K562 (cell line): ENCODE measurements around the gene FCGR3A.
"Not testable (repeated sequence)": the region's sequence is repeated elsewhere in the genome, so short reads cannot be mapped to it uniquely, and the experiment has no call there.

Source experiments
- BHLHE40 ChIP-seq: IDR thresholded peaks from 2 replicates; pipeline ENCODE4 v1.6.1; 2011; ENCODE audit warnings: low read length, improper control_type of control experiment
- CTCF ChIP-seq, 3 experiments: IDR thresholded peaks in 2 of 3; conservative IDR thresholded peaks in 1 of 3; 2 replicates each; pipeline ENCODE4 v1.5.1; 2011 to 2012; ENCODE audit warnings: low read length in 3 of 3, mild to moderate bottlenecking in 3 of 3, control low read depth in 2 of 3, improper control_type of control experiment in 1 of 3, inconsistent platforms in 1 of 3, low read depth in 1 of 3, mixed read lengths in 1 of 3, moderate library complexity in 1 of 3; ENCODE audit not compliant: insufficient read depth in 2 of 3
- EZH2 ChIP-seq: IDR thresholded peaks from 2 replicates; pipeline ENCODE4 v1.6.1; 2012; ENCODE audit warnings: low read depth, mild to moderate bottlenecking, inconsistent platforms, low read length, borderline replicate concordance
- MAX ChIP-seq: sonication (generic); formaldehyde crosslinking; IDR thresholded peaks from 2 replicates; pipeline ENCODE4 v1.9.0; 2022; ENCODE audit warnings: mild to moderate bottlenecking, missing genetic modification reagents
- NCOA1 ChIP-seq: fragments of 450-650 bp; IDR thresholded peaks from 2 replicates; pipeline ENCODE4 v1.6.1; 2016; ENCODE audit warnings: low read depth
- NFE2L1 ChIP-seq: fragments of 450-650 bp; IDR thresholded peaks from 2 replicates; pipeline ENCODE4 v1.6.1; 2016; ENCODE audit warnings: missing genetic modification characterization, low read depth, mild to moderate bottlenecking, missing compliant biosample characterization, moderate library complexity, borderline replicate concordance
- NONO ChIP-seq, 2 experiments: fragments of 200-400 bp in 1 of 2; fragments of 450-650 bp in 1 of 2; formaldehyde crosslinking in 1 of 2; IDR thresholded peaks; 2 replicates each; pipeline ENCODE4 v1.6.1; 2017; ENCODE audit warnings: low read depth in 2 of 2, mild to moderate bottlenecking in 2 of 2, moderate library complexity in 2 of 2, low read length in 1 of 2
- NR0B1 ChIP-seq: fragments of 450-650 bp; IDR thresholded peaks from one replicate; pipeline ENCODE4 v1.6.1; 2018; ENCODE audit warnings: mild to moderate bottlenecking, moderate library complexity; ENCODE audit not compliant: partially characterized antibody
- STAT6 ChIP-seq: sonication (generic); formaldehyde crosslinking; IDR thresholded peaks from 2 replicates; pipeline ENCODE4 v1.8.1; 2023; ENCODE audit warnings: mild to moderate bottlenecking, missing genetic modification reagents
- ZNF217 ChIP-seq: sonication (generic); formaldehyde crosslinking; IDR thresholded peaks from 2 replicates; pipeline ENCODE4 v1.8.0; 2022; ENCODE audit warnings: mild to moderate bottlenecking, missing genetic modification reagents
- ZNF274 ChIP-seq: IDR thresholded peaks from 2 replicates; pipeline ENCODE4 v1.6.1; 2011; ENCODE audit warnings: low read depth, mild to moderate bottlenecking, low read length, moderate library complexity, borderline replicate concordance

- TF ChIP-seq CTCF (IDR thresholded peaks at IDR 0.05 in 2 of 3, conservative IDR thresholded peaks at IDR 0.05 in 1 of 3; ENCODE audit: insufficient read depth in 2 of 3, low read depth in 1 of 3, low read length in 3 of 3); NR0B1; STAT6 (CRISPR knock-in tag); NFE2L1 (tag); ZNF217 (CRISPR knock-in tag); MAX (CRISPR knock-in tag); NONO (IDR thresholded peaks at IDR 0.05; ENCODE audit: low read depth in 2 of 2, low read length in 1 of 2); EZH2; ZNF274; NCOA1; BHLHE40: not testable (repeated sequence)
These were observed 31.4 kb upstream of the FCGR3A start for GRCh38 chr1:161580879-161581537.
